Neutrophil (primary cell): ENCODE measurements around the gene SEMA7A.

Experiments
- H3K27ac ChIP-seq: fragments of 200-600 bp; sonication (generic); 2 replicates; pipeline ENCODE4 v1.5.1; 2016; ENCODE audit warnings: mild to moderate bottlenecking, moderate library complexity
- H3K27me3 ChIP-seq: fragments of 200-600 bp; sonication (generic); 2 replicates; pipeline ENCODE4 v1.6.0; 2016; ENCODE audit warnings: mild to moderate bottlenecking
- H3K36me3 ChIP-seq: fragments of 200-600 bp; sonication (generic); 2 replicates; pipeline ENCODE4 v1.5.1; 2017
- H3K4me1 ChIP-seq, 2 experiments: fragments of 200-600 bp in 1 of 2; sonication (generic) in 1 of 2; 1 replicate in 1 of 2; 2 replicates in 1 of 2; pipeline versions ENCODE4 v1.5.1 to v1.6.1; 2013 to 2016; ENCODE audit warnings: low read depth in 1 of 2, low read length in 1 of 2, mild to moderate bottlenecking in 1 of 2, moderate library complexity in 1 of 2; ENCODE audit not compliant: control insufficient read depth in 1 of 2, insufficient read depth in 1 of 2
- H3K4me3 ChIP-seq, 2 experiments: fragments of 200-600 bp in 1 of 2; sonication (generic) in 1 of 2; 1 replicate in 1 of 2; 2 replicates in 1 of 2; pipeline ENCODE4 v1.5.1; 2013 to 2016; ENCODE audit warnings: low read depth in 1 of 2, low read length in 1 of 2, mild to moderate bottlenecking in 1 of 2, moderate library complexity in 1 of 2
- H3K9me3 ChIP-seq: fragments of 200-600 bp; sonication (generic); 2 replicates; pipeline ENCODE4 v1.5.1; 2016
- CTCF ChIP-seq: fragments of 200-600 bp; sonication (generic); IDR thresholded peaks from 2 replicates; pipeline ENCODE4 v1.5.1; 2016; ENCODE audit warnings: antibody characterized with exemption

The SEMA7A gene

GRCh38 chr15:74432271-74432967 lies 1.3 kb downstream of the SEMA7A start:
- Histone ChIP-seq H3K36me3 (no peaks in the 10 kb centered on the region), H3K27ac (no peak overlapping the region), H3K9me3 (no peaks in the 10 kb centered on the region), H3K4me3 (peak overlapping the region in 1 of 2 experiments; percentile 75), H3K4me1 (peaks cover 24 to 35% of the 10 kb centered on the region in 2 experiments), H3K27me3 (peaks cover 78% of the 10 kb centered on the region)
- no peak for TF ChIP-seq CTCF

GRCh38 chr15:74431645-74432044 lies 2.1 kb downstream of the SEMA7A start:
- no peak overlapping the region for H3K4me3 ChIP-seq
- H3K9me3 ChIP-seq, result no peaks in the 10 kb centered on the region
- peaks cover 78% of the 10 kb centered on the region for H3K27me3 ChIP-seq
- no peak overlapping the region for H3K27ac ChIP-seq
- no peak for TF ChIP-seq CTCF
- no peaks in the 10 kb centered on the region for H3K36me3 ChIP-seq
- peaks cover 24 to 35% of the 10 kb centered on the region in 2 experiments for H3K4me1 ChIP-seq

- Histone ChIP-seq H3K36me3 (no peaks in the 10 kb centered on the region), H3K9me3 (no peaks in the 10 kb centered on the region), H3K4me1 (peaks cover 24 to 35% of the 10 kb centered on the region in 2 experiments), H3K4me3 (no peak overlapping the region), H3K27me3 (peaks cover 74% of the 10 kb centered on the region), H3K27ac (no peak overlapping the region)
- TF ChIP-seq CTCF, result no peak
These were observed 2.6 kb downstream of the SEMA7A start for GRCh38 chr15:74431116-74431515.

GRCh38 chr15:74430510-74430951 lies 3.2 kb downstream of the SEMA7A start:
- H3K9me3 ChIP-seq, result no peaks in the 10 kb centered on the region
- H3K4me1 ChIP-seq, result peaks cover 24 to 35% of the 10 kb centered on the region in 2 experiments
- peaks cover 68% of the 10 kb centered on the region for H3K27me3 ChIP-seq
- H3K27ac ChIP-seq, result no peak overlapping the region
- no peak overlapping the region for H3K4me3 ChIP-seq
- no peaks in the 10 kb centered on the region for H3K36me3 ChIP-seq
- TF ChIP-seq CTCF, result no peak

GRCh38 chr15:74429781-74430400 lies 3.9 kb downstream of the SEMA7A start:
- Histone ChIP-seq H3K27ac (no peak overlapping the region), H3K36me3 (no peaks in the 10 kb centered on the region), H3K9me3 (no peaks in the 10 kb centered on the region), H3K27me3 (peaks cover 62% of the 10 kb centered on the region), H3K4me1 (peaks cover 24 to 35% of the 10 kb centered on the region in 2 experiments), H3K4me3 (no peak overlapping the region)
- TF ChIP-seq CTCF, result no peak
